ENCODE measurements around the gene KIAA0586.

DNA sequence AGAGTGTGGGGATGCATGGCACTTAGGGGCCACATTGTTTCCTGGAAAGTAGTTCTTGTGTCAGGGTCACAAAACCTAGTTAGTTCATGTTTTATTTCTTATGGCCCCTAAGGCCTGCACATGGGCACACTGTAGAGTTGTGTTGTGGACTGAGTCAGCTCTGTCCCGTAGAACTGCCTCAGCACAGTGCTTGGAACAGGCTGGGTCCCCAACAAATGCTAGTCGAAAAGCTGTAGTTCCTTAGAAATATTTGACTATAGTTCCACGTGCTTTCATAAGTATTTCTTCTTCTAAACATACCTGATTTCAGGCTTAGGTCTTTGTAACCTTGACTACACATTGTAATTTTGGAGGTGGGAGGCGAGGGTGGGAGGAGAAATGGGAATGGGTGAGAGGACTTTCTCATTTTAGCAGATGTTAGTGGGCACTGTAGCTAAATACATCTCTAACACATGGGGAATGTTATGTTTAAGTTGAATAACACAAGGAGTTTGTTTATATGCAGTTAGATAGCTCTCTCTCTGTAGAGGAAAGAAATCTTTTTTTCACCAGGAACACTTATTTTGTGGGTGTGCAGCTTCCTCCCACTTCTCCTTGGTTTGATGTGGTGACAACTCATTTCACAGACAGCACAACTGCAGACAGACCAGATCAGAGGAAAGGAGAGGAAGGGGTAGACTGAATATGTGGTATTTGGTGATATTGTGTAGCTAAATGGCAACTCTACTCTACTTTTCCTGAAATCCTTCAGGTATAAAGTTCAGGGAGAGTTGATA, 170.7 kb downstream of the KIAA0586 start:
- TF ChIP-seq, protein P1, sequence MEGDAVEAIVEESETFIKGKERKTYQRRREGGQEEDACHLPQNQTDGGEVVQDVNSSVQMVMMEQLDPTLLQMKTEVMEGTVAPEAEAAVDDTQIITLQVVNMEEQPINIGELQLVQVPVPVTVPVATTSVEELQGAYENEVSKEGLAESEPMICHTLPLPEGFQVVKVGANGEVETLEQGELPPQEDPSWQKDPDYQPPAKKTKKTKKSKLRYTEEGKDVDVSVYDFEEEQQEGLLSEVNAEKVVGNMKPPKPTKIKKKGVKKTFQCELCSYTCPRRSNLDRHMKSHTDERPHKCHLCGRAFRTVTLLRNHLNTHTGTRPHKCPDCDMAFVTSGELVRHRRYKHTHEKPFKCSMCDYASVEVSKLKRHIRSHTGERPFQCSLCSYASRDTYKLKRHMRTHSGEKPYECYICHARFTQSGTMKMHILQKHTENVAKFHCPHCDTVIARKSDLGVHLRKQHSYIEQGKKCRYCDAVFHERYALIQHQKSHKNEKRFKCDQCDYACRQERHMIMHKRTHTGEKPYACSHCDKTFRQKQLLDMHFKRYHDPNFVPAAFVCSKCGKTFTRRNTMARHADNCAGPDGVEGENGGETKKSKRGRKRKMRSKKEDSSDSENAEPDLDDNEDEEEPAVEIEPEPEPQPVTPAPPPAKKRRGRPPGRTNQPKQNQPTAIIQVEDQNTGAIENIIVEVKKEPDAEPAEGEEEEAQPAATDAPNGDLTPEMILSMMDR (IDR thresholded peaks at IDR 0.05; ENCODE audit: low read length): no peak
- TF ChIP-seq EZH2 (optimal IDR thresholded peaks at IDR 0.05; ENCODE audit: low read depth, low read length) (no peak), EZH2phosphoT487 (IDR thresholded peaks at IDR 0.05; ENCODE audit: low read length) (no peak)
